K562 (cell line): ENCODE data around the gene MLYCD. TPM values are rescaled to one million over a fixed set of nuclear protein-coding genes. Genes with fewer than 3 reads are reported as not detected.
A peak's percentile ranks its signal among the peaks of the same experiment; 100 is the strongest.

Experiments used
- ARID2 ChIP-seq: fragments of 450-650 bp; IDR thresholded peaks from 2 replicates; pipeline ENCODE4 v1.6.1; 2017; ENCODE audit warnings: antibody characterized with exemption, mild to moderate bottlenecking
- CBX1 ChIP-seq: sonication (generic); IDR thresholded peaks from 2 replicates; pipeline ENCODE4 v1.6.1; 2016; ENCODE audit warnings: antibody characterized with exemption, low read depth, mild to moderate bottlenecking
- CC2D1A ChIP-seq: fragments of 450-650 bp; IDR thresholded peaks from 2 replicates; pipeline ENCODE4 v1.6.1; 2017; ENCODE audit warnings: mild to moderate bottlenecking
- CTBP1 ChIP-seq: fragments of 450-650 bp; IDR thresholded peaks from 2 replicates; pipeline ENCODE4 v1.6.1; 2016; ENCODE audit warnings: borderline replicate concordance
- ESRRB ChIP-seq: fragments of 250-450 bp; sonication (Bioruptor Pico); IDR thresholded peaks from 2 replicates; pipeline ENCODE4 v1.5.0; 2020; ENCODE audit warnings: mild to moderate bottlenecking, moderate library complexity, borderline replicate concordance
- FOXP1 ChIP-seq: sonication (generic); formaldehyde crosslinking; IDR thresholded peaks from 2 replicates; pipeline ENCODE4 v1.8.0; 2022; ENCODE audit warnings: mild to moderate bottlenecking, missing genetic modification reagents
- GABPB1 ChIP-seq: sonication (generic); formaldehyde crosslinking; IDR thresholded peaks from 2 replicates; pipeline ENCODE4 v1.8.0; 2022; ENCODE audit warnings: mild to moderate bottlenecking, missing genetic modification reagents
- HCFC1 ChIP-seq: IDR thresholded peaks from 2 replicates; pipeline ENCODE4 v1.6.1; 2012; ENCODE audit warnings: low read depth, low read length, improper control_type of control experiment
- HDGF ChIP-seq: fragments of 450-650 bp; IDR thresholded peaks from 2 replicates; pipeline ENCODE4 v1.6.1; 2016
- HMG20B ChIP-seq: fragments of 250-450 bp; sonication (Bioruptor Pico); IDR thresholded peaks from 2 replicates; pipeline ENCODE4 v1.5.0; 2021; ENCODE audit warnings: mild to moderate bottlenecking
- JUND ChIP-seq, 2 experiments: IDR thresholded peaks; 2 replicates in 1 of 2; 3 replicates in 1 of 2; pipeline ENCODE4 v1.6.1; 2011; ENCODE audit warnings: borderline replicate concordance in 2 of 2, low read depth in 2 of 2, low read length in 2 of 2, improper control_type of control experiment in 1 of 2, missing biosample characterization in 1 of 2, missing genetic modification characterization in 1 of 2, missing genetic modification reagents in 1 of 2
- RAD21 ChIP-seq, 2 experiments: fragments of 250-450 bp in 1 of 2; fragments of 450-650 bp in 1 of 2; sonication (Bioruptor Pico) in 1 of 2; formaldehyde crosslinking in 1 of 2; IDR thresholded peaks in 1 of 2; conservative IDR thresholded peaks in 1 of 2; 2 replicates each; pipeline versions ENCODE4 v1.4.0 to v1.8.0; 2020 to 2022; ENCODE audit warnings: mild to moderate bottlenecking in 2 of 2, moderate library complexity in 1 of 2
- RBM25 ChIP-seq: fragments of 200-400 bp; formaldehyde crosslinking; IDR thresholded peaks from 2 replicates; pipeline ENCODE4 v1.6.1; 2018; ENCODE audit warnings: low read length, low read depth, moderate library complexity; ENCODE audit not compliant: severe bottlenecking
- ZNF24 ChIP-seq: fragments of 450-650 bp; IDR thresholded peaks from 2 replicates; pipeline ENCODE4 v1.6.1; 2016
- ZNF354B ChIP-seq: fragments of 250-450 bp; sonication (Bioruptor Pico); IDR thresholded peaks from 2 replicates; pipeline ENCODE4 v1.4.0; 2020
- polyA plus RNA-seq, 8 experiments: library from polyadenylated mRNA; depleted of rRNA in 4 of 8; stranded (reverse) in 5 of 8; unstranded in 3 of 8; fragments of >200 nt; fragmentation: Nextera tagmentation in 2 of 8; fragmentation: Illumina TruSeq in 1 of 8; extraction: Ambion mirVana in 2 of 8; extraction: Trizol in 1 of 8; gene quantifications; 2 replicates each; pipeline versions ENCODE4 v1.2.1 to v1.2.3, GENCODE V29; 2011 to 2014; ENCODE audit warnings: inconsistent platforms in 1 of 8, missing spikeins in 1 of 8
- total RNA-seq, 7 experiments: library from RNA; depleted of rRNA in 6 of 7; stranded (reverse); fragments of >200 nt in 6 of 7; fragmentation: Illumina TruSeq in 2 of 7; extraction: Trizol in 2 of 7; gene quantifications; 2 replicates each; pipeline versions ENCODE4 v1.2.1 to v1.2.3, GENCODE V29; 2011 to 2021; ENCODE audit warnings: low replicate concordance in 1 of 7
- TF ChIP-seq, protein P1 (sequence below): sonication (generic); formaldehyde crosslinking; IDR thresholded peaks from 2 replicates; pipeline ENCODE4 v1.8.1; 2023; ENCODE audit warnings: mild to moderate bottlenecking, missing genetic modification reagents
- TF ChIP-seq, protein P2 (sequence below), 2 experiments: fragments of 250-450 bp in 1 of 2; fragments of 450-650 bp in 1 of 2; sonication (Bioruptor Pico) in 1 of 2; IDR thresholded peaks; 2 replicates each; pipeline versions ENCODE4 v1.6.1 to v1.8.0; 2016 to 2021; ENCODE audit warnings: mild to moderate bottlenecking in 2 of 2, moderate library complexity in 2 of 2, missing compliant biosample characterization in 1 of 2, missing genetic modification characterization in 1 of 2
- TF ChIP-seq, protein P3 (sequence below): fragments of 450-650 bp; IDR thresholded peaks from 2 replicates; pipeline ENCODE4 v1.6.1; 2016
- TF ChIP-seq, protein P4 (sequence below): sonication (generic); IDR thresholded peaks from 2 replicates; pipeline ENCODE4 v1.6.1; 2016
- TF ChIP-seq, protein P5 (sequence below): fragments of 250-450 bp; sonication (Bioruptor Pico); IDR thresholded peaks from 2 replicates; pipeline ENCODE4 v1.9.0; 2021; ENCODE audit warnings: mild to moderate bottlenecking, inconsistent platforms

The MLYCD gene
- total and polyA plus RNA-seq, 9 of the 15 experiments (the other 6 are each of a cell fraction or from before 2014, with no cell fraction given), result 0.15 to 2.0 (median 1.0) TPM

DNA sequence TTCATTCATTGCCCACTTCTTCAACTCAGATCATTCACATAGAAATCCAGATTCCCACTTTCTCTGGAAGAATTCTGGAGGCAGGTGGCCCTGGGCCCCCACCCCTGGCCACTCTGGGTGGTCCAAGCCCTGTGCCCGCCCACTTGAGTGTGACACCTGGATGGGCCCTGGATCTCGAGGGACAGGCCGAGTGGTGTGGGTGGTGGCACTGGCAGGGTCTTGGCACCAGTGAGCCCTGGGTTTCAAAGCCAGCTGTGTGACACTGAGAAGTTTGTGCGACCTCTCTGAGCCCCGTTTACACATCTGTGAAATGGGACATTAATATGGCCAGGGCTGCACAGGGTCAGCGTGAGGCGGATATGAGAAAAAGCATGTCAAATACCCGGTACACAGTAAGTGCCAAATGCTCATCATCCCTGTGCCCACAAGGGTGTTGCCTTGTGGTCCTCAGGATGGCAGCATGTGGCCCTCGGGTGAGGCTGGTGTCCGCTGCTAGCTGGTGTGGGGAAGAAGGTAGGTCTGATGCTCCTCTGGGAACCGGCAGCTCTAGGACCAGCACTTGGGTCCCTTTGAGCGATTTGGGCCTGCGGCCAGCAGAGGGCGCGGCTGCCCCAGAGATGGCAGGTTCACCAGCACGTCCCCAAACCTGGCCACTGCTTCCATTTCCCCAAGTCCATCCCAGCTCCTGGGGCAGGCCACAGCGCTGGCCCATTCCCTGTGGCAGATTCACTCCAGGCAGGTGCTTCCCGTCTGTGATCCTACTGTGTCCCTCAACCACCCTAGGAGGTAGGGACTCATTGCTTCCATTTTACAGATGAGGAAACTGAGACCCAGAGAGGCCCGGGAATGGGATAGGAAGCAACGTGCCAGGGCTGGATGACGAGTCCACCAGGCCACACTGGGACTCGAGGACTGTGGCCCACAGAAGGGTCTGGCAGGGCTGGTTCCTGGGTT is 57.7 kb downstream of the MLYCD start (continued):
- TF ChIP-seq CTBP1, result peak; percentile 53; the same call in 1 of the 2 replicates
- TF ChIP-seq, protein P1, sequence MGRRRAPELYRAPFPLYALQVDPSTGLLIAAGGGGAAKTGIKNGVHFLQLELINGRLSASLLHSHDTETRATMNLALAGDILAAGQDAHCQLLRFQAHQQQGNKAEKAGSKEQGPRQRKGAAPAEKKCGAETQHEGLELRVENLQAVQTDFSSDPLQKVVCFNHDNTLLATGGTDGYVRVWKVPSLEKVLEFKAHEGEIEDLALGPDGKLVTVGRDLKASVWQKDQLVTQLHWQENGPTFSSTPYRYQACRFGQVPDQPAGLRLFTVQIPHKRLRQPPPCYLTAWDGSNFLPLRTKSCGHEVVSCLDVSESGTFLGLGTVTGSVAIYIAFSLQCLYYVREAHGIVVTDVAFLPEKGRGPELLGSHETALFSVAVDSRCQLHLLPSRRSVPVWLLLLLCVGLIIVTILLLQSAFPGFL (CRISPR knock-in tag), result no peak
- TF ChIP-seq, protein P2, sequence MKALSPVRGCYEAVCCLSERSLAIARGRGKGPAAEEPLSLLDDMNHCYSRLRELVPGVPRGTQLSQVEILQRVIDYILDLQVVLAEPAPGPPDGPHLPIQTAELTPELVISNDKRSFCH (CRISPR knock-in tag; IDR thresholded peaks at IDR 0.05), result no peak
- TF ChIP-seq, protein P2 (tag; IDR thresholded peaks at IDR 0.05), result 0 out of 2 replicates have a peak, but pooled peaks have one; percentile 37
- TF ChIP-seq CBX1, result peak; percentile 26; the same call in 1 of the 2 replicates
- 0 out of 2 replicates have a peak, but pooled peaks have one; percentile 28 for TF ChIP-seq HCFC1
- TF ChIP-seq, protein P3, sequence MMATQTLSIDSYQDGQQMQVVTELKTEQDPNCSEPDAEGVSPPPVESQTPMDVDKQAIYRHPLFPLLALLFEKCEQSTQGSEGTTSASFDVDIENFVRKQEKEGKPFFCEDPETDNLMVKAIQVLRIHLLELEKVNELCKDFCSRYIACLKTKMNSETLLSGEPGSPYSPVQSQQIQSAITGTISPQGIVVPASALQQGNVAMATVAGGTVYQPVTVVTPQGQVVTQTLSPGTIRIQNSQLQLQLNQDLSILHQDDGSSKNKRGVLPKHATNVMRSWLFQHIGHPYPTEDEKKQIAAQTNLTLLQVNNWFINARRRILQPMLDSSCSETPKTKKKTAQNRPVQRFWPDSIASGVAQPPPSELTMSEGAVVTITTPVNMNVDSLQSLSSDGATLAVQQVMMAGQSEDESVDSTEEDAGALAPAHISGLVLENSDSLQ, result no peak
- no peak for TF ChIP-seq FOXP1
- TF ChIP-seq JUND (IDR thresholded peaks at IDR 0.05; ENCODE audit: borderline replicate concordance, low read depth, low read length), result no peak
- peak; percentile 14; the same call in 1 of the 3 replicates for TF ChIP-seq JUND (tag; IDR thresholded peaks at IDR 0.05; ENCODE audit: borderline replicate concordance, low read depth, low read length)
- peak; percentile 83 to 96 for TF ChIP-seq RAD21 (CRISPR knock-in tag; conservative IDR thresholded peaks at IDR 0.05 in 1 of 2, IDR thresholded peaks at IDR 0.05 in 1 of 2)
- TF ChIP-seq GABPB1 (CRISPR knock-in tag), result 0 out of 2 replicates have a peak, but pooled peaks have one; percentile 52
- TF ChIP-seq ZNF24, result 0 out of 2 replicates have a peak, but pooled peaks have one; percentile 58
- TF ChIP-seq, protein P4, sequence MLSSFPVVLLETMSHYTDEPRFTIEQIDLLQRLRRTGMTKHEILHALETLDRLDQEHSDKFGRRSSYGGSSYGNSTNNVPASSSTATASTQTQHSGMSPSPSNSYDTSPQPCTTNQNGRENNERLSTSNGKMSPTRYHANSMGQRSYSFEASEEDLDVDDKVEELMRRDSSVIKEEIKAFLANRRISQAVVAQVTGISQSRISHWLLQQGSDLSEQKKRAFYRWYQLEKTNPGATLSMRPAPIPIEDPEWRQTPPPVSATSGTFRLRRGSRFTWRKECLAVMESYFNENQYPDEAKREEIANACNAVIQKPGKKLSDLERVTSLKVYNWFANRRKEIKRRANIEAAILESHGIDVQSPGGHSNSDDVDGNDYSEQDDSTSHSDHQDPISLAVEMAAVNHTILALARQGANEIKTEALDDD, result no peak
- peak; percentile 41; the same call in 1 of the 2 replicates for TF ChIP-seq ARID2
- no peak for TF ChIP-seq ESRRB (CRISPR knock-in tag)
- TF ChIP-seq, protein P5, sequence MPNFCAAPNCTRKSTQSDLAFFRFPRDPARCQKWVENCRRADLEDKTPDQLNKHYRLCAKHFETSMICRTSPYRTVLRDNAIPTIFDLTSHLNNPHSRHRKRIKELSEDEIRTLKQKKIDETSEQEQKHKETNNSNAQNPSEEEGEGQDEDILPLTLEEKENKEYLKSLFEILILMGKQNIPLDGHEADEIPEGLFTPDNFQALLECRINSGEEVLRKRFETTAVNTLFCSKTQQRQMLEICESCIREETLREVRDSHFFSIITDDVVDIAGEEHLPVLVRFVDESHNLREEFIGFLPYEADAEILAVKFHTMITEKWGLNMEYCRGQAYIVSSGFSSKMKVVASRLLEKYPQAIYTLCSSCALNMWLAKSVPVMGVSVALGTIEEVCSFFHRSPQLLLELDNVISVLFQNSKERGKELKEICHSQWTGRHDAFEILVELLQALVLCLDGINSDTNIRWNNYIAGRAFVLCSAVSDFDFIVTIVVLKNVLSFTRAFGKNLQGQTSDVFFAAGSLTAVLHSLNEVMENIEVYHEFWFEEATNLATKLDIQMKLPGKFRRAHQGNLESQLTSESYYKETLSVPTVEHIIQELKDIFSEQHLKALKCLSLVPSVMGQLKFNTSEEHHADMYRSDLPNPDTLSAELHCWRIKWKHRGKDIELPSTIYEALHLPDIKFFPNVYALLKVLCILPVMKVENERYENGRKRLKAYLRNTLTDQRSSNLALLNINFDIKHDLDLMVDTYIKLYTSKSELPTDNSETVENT, result peak; percentile 32; the same call in 1 of the 2 replicates
- peak; percentile 90 for TF ChIP-seq RBM25
- TF ChIP-seq HMG20B (CRISPR knock-in tag), result no peak
- peak; percentile 59; the same call in 1 of the 2 replicates for TF ChIP-seq CC2D1A
- TF ChIP-seq HDGF, result 0 out of 2 replicates have a peak, but pooled peaks have one; percentile 76
- no peak for TF ChIP-seq ZNF354B
